Measurements from ENCODE around the gene CUZD1.

CUZD1 gene

DNA sequence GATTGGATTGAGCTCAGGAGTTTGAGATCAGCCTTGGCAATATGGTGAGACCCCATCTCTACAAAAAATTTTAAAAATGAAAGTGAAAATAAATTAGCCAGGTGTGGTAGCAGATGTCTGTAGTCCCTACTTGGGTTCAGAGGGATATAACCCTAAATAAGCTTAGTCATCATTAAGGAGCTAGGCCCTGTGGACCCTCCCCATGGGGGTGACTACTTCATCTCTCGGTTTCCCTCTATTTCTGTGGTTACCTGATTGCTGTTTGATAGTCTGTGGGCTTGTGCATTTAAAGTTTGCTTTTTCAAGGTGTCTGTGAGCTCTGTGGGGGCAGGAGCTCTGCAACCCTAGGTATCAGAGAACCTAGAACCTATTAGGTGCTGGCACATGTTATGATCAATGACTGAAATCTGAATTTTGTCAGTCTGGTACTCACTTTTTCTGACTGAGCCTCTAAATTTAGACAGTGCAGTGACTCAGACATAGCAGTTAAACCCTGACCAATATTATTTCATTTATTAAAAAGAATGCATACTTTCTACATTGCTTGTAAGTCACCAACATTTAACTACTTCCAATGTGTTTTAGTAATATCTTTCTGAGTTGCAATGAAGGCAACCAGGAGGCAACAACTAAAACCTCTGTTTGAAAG, 8.1 kb upstream of the CUZD1 start:
- DNase-seq = no peak

GRCh38 chr10:122852261-122852660, 6.6 kb upstream of the CUZD1 start:
- DNase-seq = no peak

DNA sequence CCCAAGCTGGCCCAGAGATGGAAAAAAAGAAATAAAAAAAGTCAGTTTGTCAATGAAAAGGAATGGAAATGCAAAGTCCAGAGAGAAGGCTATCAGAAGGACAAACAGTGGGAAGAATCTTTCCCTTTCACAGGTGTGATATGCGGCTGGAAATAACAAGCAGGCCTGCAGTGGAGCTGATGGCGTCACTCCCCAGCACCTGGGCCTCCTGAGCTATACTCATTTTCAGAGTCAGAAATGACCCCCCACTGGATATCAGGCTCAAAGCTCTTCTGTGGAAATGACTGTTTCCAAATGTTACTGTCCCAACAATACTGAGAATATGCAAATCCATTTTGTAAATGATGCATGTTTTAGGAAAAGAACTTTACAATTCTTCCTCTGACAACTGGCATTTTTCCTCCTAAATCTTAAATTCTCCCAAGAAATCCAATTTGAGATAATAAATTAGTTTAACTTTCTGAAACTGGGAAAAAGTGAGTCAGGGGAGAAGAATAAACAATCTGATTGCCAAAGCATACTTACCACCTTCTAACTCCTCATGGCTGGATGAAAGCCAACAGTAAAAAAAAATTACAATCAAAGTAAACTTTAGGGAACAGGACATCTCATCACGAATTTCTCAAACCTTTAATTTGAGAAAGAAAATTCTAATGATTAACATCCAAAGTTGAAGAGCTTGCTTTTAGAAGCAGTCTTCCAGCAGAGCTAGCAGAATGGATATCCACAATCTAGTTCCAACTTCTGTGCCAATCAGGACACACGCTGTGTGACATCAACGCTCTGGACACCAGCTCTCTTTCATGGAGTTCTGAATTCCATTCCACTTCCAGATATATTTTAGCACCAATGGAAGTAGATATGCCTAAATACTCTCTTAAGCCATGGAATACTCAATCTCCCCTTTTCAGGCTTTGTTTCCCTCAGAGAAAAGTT, 5.3 kb upstream of the CUZD1 start:
- DNase-seq = no peak

DNA sequence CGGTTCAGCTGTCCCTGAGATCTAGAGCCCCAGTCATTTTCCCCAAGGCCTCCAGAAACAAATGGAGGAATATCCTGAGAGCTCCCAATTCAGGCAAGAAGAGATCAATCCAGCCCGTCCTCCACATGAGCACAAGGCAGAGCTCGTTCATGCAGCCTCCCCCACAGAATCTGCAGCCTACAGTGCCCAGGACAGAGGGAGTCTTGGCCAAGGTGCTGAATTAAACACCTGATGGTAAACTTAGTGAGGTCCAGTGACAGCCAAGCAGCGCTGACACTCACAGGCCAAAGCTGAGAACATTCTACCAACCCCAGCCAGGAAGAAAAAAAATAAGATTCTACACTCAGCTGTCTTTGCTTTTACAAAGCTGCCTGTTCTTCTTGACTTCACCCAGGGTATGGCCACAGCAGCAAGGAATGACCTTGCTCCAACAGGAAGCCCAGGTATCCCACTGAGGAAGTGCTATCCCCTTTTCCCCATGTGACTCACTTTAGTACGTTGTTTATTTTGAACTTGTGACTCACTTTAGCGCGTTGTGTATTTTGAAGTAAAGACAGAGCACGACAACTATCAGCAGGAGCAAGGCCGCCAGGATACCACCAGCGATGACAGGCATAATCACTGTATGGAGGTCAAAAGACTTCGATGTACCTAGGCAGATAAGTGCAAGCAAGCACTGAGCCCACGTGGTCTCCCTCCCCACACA, 4.4 kb upstream of the CUZD1 start:
- DNase-seq = no peak

GRCh38 chr10:122849090-122849489, 3.4 kb upstream of the CUZD1 start:
- no peak for DNase-seq

DNA sequence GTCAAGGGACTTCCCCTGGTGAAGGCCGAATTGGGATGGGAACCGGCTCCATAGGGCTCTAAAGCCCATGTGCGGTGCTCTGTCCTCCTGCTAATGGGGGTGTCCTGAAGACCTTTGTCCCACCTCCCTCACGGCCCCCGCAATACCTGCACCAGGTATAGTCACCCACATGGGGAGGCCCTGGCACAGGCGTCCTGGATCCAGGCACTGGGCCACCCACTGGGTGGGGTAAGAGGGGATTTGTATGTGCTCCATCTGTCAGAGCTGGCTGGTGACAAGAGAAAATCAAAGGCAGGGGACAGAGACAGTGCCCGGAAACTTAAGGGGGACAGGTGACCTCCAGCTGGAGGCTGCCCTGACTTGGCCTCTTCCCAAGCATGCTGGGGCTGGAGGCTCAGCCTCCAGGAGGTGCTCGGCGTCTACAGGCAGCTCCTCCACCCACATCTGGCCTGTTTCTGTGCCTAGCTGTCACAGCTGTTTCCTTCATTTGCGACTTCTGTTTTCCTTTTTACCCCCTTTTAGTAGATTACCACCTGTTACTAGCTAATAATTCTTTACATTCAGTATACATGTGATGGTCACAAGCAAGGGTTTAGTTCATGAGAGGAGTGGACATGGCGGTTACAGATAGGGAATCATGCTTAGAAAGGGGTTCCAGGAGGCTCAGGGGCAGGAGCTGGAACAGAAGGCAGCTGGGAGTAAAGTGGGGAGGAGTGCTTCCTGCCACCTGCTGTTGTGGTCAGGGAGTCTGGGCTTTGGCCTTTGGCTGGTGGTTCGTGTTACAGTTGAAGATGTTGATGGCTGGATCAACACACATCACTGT, 2.3 kb upstream of the CUZD1 start:
- no peak for DNase-seq

DNA sequence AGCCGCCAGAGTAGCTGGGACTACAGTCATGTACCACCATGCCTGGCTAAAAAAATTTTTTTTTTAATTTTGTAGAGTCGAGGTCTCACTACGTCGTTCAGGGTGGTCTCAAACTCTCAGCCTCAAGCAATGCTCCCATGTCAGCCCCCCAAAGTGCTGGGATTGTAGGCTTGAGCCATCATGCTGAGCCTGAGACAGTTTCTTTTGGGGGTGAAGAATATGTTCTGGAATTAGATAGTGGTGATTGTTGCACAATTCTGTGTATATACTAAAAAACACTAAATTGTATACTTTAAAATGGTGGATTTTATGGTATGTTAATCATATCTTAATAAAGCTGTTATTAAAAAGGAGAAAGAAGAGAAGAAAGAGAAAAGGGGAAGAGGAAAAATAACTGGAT, 1.5 kb downstream of the CUZD1 start:
- no peak for DNase-seq

GRCh38 chr10:122841569-122841968, 4.1 kb downstream of the CUZD1 start:
- no peak for DNase-seq

DNA sequence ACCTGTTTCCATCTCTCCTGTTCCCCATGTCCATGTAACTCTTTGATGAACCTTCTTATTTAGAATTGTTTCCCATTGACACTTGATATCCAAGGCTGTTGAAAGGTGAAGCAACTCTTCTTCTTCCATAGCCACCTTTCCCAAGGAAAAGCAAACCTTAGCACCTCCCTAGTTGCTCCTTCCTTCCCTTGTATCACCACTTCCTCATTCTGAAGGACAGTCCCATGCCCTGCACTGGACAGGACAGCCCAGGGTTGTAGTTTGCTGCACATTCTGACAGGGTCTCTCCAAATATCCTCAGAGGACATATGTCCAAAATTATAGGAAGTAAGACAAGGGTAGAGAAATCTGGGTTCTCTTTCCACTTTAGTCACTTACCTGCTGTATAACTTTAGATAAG, 6.2 kb downstream of the CUZD1 start:
- no peak for DNase-seq

DNA sequence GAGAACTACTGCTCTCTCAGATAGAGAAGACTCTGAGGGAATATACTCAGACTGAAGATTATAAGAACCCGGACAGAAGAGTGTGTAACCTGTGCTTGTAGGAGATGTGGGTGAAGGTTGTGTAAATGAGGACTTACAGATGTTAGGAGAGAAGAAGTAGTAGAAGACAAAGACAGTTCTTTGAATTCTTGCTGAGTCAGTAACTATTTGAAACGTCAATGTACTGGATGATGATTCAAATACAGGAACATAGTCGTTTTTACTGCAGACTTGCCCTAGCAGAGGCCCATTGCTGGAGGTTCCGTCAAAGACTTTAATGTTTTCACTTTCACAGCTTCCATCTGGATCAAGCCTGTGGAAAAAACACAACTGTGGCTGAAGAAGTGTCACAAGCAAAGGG, 6.8 kb downstream of the CUZD1 start:
- DNase-seq = no peak

DNA sequence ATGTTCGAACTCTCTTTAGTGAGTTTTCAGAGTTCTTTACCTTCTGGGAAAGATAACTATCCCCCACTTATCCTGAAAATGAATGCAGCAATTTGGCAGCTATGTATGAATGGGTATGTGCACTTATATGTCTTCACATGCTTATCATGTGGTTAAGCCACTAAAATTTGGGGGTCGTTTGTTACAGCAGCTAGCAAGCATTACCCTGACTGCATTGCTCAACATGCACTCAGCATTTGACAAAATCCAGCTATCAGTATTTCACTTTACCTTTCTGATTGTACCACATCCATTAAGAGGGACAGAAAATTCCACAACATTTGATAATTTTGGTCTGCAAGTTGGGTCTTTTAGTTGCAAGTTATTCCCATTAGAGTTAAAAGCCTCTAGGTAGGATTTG, 9.7 kb downstream of the CUZD1 start:
- DNase-seq = no peak

DNA sequence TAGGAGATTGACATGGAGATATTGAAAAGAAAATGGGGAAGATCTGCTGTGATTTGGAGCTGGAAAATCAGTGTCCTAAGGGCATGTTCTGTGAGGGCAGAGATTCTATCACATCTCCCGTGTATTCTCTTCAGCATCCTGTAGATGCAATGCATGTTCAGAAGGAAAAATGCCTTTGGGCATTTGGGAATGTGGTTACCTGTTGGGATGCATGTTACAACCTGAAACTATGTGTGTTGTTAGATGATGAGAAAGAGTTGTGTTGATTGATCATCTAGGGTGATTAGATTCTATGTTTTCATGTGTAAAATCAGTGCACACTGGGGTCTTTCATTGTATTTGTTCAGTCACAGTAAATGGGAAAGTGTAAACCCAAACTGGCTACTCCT, 14.7 kb downstream of the CUZD1 start:
- DNase-seq = no peak

GRCh38 chr10:122830273-122830964, 15.2 kb downstream of the CUZD1 start:
- DNase-seq = no peak

GRCh38 chr10:122829454-122829853, 16.2 kb downstream of the CUZD1 start:
- DNase-seq = no peak

DNA sequence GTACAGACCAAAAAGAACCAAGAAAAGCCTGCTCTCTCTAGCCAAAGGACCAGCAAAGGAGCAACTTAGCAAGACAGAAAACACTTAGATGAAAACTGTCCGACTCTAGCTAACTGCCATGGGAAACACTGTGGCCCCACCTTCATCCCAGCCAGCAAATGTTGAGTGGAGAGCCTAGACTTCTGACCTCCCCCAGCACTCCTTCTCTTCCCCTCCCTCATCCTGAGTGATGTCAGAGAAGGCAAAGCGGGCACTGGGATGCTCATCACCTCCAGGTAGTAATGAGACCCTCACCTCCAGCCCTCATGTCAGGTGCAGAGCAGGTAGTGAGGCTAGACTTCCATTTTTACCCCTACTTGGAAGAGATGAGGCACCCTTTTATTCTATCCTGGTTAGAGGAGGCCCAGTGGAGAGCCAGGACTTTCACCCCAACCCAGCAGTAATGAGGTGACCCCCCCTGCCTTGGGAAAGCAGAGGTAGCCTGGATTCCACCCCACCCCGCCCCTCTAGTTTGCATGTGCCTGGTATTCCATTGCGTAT, 16.9 kb downstream of the CUZD1 start:
- DNase-seq = no peak

DNA sequence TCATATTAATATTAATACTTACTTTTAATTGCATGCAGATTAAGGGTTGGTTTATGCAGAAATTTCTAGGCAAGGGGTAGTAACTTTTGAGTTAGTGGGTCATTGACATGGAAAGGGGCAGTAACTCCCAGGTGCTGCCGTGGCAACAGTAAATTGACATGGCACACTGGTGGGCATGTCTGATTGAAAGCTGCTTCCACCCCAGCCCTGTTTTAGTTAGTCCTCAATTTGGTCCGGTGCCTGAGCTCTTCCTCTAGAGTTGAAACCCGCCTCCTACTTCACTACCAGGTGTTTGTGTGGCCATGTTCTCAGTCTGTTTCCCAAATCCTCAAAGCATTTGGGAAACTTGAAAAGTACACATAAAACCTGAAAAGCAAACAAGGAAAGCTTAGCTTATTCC, 18.4 kb downstream of the CUZD1 start:
- DNase-seq = no peak

- no peak for DNase-seq
Measured at GRCh38 chr10:122822973-122823690, 22.5 kb downstream of the CUZD1 start.

GRCh38 chr10:122821808-122822207, 23.8 kb downstream of the CUZD1 start:
- no peak for DNase-seq

DNA sequence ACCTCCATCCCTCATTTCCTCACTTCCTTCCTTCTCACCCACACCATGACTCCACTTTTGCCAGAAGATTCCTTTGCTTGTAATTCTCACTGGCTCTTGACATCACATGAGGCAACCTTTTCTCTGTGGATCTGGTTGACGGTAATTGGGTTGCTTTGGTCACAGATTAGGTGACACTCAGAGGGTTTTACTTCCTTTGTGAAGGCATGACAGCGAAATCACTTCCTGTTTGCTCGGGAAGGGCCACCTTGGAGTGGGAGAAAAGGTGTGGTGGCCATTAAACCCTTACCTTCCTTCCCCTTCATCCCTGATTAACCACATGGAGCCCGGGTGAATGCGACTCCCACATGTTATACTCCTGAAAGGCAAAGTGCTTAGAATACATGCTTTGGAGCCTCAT, 30.2 kb downstream of the CUZD1 start:
- DNase-seq = no peak

GRCh38 chr10:122814493-122814892, 31.2 kb downstream of the CUZD1 start:
- no peak for DNase-seq

GRCh38 chr10:122812751-122813150, 32.9 kb downstream of the CUZD1 start:
- no peak for DNase-seq

All from NCI-H2107 (cell line).